ENCODE measurements around the gene STIP1.

DNA sequence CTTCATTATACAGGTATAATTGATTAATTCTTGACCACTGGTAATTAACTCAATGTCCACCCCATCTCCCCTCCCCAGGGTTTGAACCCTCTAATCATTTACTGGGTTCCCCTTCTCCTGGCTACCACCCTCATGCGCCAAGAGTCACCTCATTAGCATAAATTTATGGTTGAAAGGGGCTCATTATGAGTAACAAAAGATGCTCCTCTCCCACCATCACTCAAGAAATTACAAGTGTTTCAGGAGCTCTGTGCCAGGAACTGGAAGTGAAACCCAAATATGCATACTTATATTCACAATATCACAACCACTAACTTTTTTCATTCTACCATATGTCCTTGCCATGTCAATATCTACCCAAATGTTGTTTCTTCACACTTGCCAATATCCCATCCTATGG lies 7.8 kb upstream of the STIP1 start:
- TF ChIP-seq, protein P1, sequence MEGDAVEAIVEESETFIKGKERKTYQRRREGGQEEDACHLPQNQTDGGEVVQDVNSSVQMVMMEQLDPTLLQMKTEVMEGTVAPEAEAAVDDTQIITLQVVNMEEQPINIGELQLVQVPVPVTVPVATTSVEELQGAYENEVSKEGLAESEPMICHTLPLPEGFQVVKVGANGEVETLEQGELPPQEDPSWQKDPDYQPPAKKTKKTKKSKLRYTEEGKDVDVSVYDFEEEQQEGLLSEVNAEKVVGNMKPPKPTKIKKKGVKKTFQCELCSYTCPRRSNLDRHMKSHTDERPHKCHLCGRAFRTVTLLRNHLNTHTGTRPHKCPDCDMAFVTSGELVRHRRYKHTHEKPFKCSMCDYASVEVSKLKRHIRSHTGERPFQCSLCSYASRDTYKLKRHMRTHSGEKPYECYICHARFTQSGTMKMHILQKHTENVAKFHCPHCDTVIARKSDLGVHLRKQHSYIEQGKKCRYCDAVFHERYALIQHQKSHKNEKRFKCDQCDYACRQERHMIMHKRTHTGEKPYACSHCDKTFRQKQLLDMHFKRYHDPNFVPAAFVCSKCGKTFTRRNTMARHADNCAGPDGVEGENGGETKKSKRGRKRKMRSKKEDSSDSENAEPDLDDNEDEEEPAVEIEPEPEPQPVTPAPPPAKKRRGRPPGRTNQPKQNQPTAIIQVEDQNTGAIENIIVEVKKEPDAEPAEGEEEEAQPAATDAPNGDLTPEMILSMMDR (conservative IDR thresholded peaks at IDR 0.05 in 1 of 2, IDR thresholded peaks at IDR 0.05 in 1 of 2; ENCODE audit: low read depth in 1 of 2, low read length in 2 of 2): no peak
- no peak for TF ChIP-seq EZH2 (IDR thresholded peaks at IDR 0.05; ENCODE audit: low read length, missing control alignments)
